PC-3 (cell line): ENCODE results near the gene PTPRR.

Experiments
- CTCF ChIP-seq: fragments of 300-600 bp; sonication (generic); conservative IDR thresholded peaks from 2 replicates; pipeline ENCODE4 v1.5.1; 2017; ENCODE audit warnings: antibody characterized with exemption, low read depth, mild to moderate bottlenecking, low read length
- EZH2 ChIP-seq: fragments of 300-600 bp; sonication (generic); IDR thresholded peaks from one replicate; pipeline ENCODE4 v1.6.1; 2017; ENCODE audit warnings: antibody characterized with exemption, mild to moderate bottlenecking, low read length; ENCODE audit not compliant: unreplicated experiment
- EZH2phosphoT487 ChIP-seq: fragments of 300-600 bp; sonication (generic); IDR thresholded peaks from 2 replicates; pipeline ENCODE4 v1.6.1; 2018; ENCODE audit warnings: mild to moderate bottlenecking, antibody characterized with exemption, low read length, borderline replicate concordance

DNA sequence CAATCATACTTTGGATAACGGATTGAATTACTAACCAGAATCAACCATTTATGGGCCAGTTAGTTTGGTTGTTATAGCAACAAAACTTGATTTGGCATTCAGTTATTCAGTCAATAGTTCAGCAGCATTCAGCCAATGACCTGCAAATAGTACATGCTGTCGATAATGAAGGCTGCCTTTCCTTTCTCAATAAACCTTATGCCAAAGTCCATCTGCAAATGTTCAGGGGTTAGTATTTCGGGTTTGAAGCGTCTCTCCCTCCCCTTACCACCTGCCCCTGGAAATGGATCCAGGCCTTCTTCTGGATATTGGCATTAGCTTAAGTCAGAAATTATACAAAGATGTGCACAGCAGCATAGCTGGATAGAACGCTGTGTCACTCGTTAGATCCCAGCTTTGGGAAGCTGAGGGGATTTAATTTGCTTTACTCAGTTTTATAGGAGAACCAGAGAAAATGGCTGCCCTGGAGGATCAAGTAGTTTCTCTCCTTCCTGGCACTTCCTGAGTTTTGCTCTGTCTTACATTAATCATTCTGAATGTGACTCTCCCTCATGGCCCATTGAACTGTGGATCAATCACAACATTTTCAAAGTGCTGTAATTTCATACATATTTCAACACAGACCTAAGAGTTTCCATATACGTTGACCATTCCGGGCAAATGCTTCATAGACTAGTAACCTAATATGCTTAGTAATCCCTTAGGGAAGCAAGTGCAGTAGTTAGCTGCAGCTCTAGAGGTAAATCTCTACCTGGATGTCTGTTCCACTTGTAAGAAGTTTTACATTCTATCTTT lies 46.7 kb upstream of the PTPRR start:
- TF ChIP-seq CTCF (no peak), EZH2phosphoT487 (no peak), EZH2 (no peak)
